ENCODE data around the gene YAF2.
A peak's percentile ranks its signal among the peaks of the same experiment; 100 is the strongest.
"Not testable (repeated sequence)": the region's sequence is repeated elsewhere in the genome, so short reads cannot be mapped to it uniquely, and the experiment has no call there.

Gene YAF2

GRCh38 chr12:42252645-42253044, 14.6 kb upstream of the YAF2 start:
- not testable (repeated sequence) for DNase-seq

- not testable (repeated sequence) for DNase-seq
Observed at GRCh38 chr12:42249033-42249432, 11.0 kb upstream of the YAF2 start.

GRCh38 chr12:42240131-42240750, 2.2 kb upstream of the YAF2 start:
- no peak for DNase-seq

GRCh38 chr12:42237853-42238239, 202 bp downstream of the YAF2 start:
- no peak for DNase-seq

- peak; percentile 34 for DNase-seq
Observed at GRCh38 chr12:42237052-42237852, 796 bp downstream of the YAF2 start.

GRCh38 chr12:42236017-42236416, 2.0 kb downstream of the YAF2 start:
- no peak for DNase-seq

GRCh38 chr12:42235426-42235825, 2.6 kb downstream of the YAF2 start:
- no peak for DNase-seq

GRCh38 chr12:42234970-42235369, 3.1 kb downstream of the YAF2 start:
- DNase-seq, result no peak

GRCh38 chr12:42227525-42227924, 10.5 kb downstream of the YAF2 start:
- not testable (repeated sequence) for DNase-seq

GRCh38 chr12:42224501-42224900, 13.5 kb downstream of the YAF2 start:
- not testable (repeated sequence) for DNase-seq

GRCh38 chr12:42222724-42223123, 15.3 kb downstream of the YAF2 start:
- no peak for DNase-seq

- DNase-seq, result no peak
Observed at GRCh38 chr12:42221726-42222125, 16.3 kb downstream of the YAF2 start.

- no peak for DNase-seq
Observed at GRCh38 chr12:42217656-42218055, 20.4 kb downstream of the YAF2 start.

- DNase-seq, result no peak
Observed at GRCh38 chr12:42216737-42217136, 21.3 kb downstream of the YAF2 start.

- DNase-seq, result not testable (repeated sequence)
Observed at GRCh38 chr12:42215759-42216158, 22.3 kb downstream of the YAF2 start.

GRCh38 chr12:42213954-42214426, 24.1 kb downstream of the YAF2 start:
- DNase-seq, result no peak

- peak; percentile 9 for DNase-seq
Observed at GRCh38 chr12:42213023-42213422, 25.0 kb downstream of the YAF2 start.

GRCh38 chr12:42208574-42208973, 29.5 kb downstream of the YAF2 start:
- DNase-seq, result no peak

- no peak for DNase-seq
Observed at GRCh38 chr12:42204819-42205218, 33.2 kb downstream of the YAF2 start.

GRCh38 chr12:42204362-42204761, 33.7 kb downstream of the YAF2 start:
- no peak for DNase-seq

GRCh38 chr12:42201063-42201462, 37.0 kb downstream of the YAF2 start:
- DNase-seq, result no peak

- no peak for DNase-seq
Observed at GRCh38 chr12:42199007-42199406, 39.0 kb downstream of the YAF2 start.

- no peak for DNase-seq
Observed at GRCh38 chr12:42196723-42197603, 41.1 kb downstream of the YAF2 start.

Data from NCI-H1417 treated with DMSO at 0.1 percent for 48 hours (cell line).